Ovary (tissue), 3 donors: ENCODE measurements around the gene SINHCAF.

Source experiments
- EP300 ChIP-seq: sonication (generic); formaldehyde crosslinking; IDR thresholded peaks from one replicate; pipeline ENCODE4 v1.6.1; 2017; ENCODE audit warnings: antibody characterized with exemption
- TF ChIP-seq, protein P1 (sequence below), 3 donors: fragments of 450-650 bp in 2 of 3; fragments of 200-600 bp in 1 of 3; IDR thresholded peaks; one replicate each; pipeline versions ENCODE4 v1.5.1 to v1.8.0; 2016 to 2022; ENCODE audit warnings: antibody characterized with exemption in 3 of 3, mild to moderate bottlenecking in 1 of 3
- donor health status: DM: no; HTN: no; CAD: no.

DNA sequence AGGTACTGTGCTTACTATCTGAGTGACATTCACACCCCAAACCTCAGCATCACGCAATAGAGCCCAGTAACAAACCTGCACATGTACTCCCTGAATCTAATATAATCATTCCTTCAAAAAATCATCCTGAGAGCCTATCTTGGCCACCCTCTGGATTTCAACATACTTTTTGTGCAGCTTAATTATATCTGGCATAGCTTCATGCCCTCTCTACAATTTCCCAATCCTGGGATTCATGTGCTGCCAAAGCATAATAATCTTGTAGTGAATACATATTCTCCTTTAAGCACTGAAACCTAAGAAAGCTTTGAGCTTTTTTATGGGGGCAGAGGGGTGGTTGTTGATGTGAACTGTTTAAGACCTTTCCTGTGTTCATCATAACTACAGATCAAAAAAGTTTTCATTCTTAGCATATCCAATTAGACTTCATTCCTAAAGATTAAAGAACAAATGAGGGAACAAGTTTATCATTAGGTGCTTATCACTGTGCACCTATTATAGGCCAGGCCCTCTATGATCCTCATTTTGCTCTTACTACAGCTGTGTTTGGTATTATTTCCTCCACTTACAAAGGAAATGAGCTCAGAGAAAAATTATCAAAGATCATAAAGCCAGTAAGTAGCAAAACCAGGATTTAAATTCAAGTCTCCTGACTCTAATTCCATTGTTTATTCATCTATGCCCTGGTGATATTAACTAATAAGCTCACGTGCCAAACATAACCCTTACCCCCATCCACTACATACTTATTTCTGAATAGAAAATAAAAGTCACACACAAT lies 51.2 kb downstream of the SINHCAF start:
- TF ChIP-seq, protein P1, sequence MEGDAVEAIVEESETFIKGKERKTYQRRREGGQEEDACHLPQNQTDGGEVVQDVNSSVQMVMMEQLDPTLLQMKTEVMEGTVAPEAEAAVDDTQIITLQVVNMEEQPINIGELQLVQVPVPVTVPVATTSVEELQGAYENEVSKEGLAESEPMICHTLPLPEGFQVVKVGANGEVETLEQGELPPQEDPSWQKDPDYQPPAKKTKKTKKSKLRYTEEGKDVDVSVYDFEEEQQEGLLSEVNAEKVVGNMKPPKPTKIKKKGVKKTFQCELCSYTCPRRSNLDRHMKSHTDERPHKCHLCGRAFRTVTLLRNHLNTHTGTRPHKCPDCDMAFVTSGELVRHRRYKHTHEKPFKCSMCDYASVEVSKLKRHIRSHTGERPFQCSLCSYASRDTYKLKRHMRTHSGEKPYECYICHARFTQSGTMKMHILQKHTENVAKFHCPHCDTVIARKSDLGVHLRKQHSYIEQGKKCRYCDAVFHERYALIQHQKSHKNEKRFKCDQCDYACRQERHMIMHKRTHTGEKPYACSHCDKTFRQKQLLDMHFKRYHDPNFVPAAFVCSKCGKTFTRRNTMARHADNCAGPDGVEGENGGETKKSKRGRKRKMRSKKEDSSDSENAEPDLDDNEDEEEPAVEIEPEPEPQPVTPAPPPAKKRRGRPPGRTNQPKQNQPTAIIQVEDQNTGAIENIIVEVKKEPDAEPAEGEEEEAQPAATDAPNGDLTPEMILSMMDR (IDR thresholded peaks at IDR 0.05), result no peak
- no peak for TF ChIP-seq EP300
